ENCODE results near the gene NDST3. TPM values are rescaled to one million over a fixed set of nuclear protein-coding genes. Genes with fewer than 3 reads are reported as not detected.
A peak's percentile ranks its signal among the peaks of the same experiment; 100 is the strongest.

The NDST3 gene
- polyA plus RNA-seq, 2 of the 4 experiments (the other 2 are of a cell fraction): not detected

GRCh38 chr4:118032691-118033090, 1.6 kb upstream of the NDST3 start:
- no peaks in the 10 kb centered on the region for H3K9me3 ChIP-seq
- DNase-seq (ENCODE audit: low read depth in 1 of 2, low spot score in 1 of 2) (peak in 1 of 2 experiments; percentile 3), FAIRE-seq (no peak), ATAC-seq (peak in 1 of 2 experiments; percentile 37; a peak in 1 of 6 replicates)
- ChIA-PET POLR2A (no interaction called here), CTCF (no interaction called here)
- H3K4me2 ChIP-seq: peak overlapping the region; percentile 96
- TF ChIP-seq, protein P1, sequence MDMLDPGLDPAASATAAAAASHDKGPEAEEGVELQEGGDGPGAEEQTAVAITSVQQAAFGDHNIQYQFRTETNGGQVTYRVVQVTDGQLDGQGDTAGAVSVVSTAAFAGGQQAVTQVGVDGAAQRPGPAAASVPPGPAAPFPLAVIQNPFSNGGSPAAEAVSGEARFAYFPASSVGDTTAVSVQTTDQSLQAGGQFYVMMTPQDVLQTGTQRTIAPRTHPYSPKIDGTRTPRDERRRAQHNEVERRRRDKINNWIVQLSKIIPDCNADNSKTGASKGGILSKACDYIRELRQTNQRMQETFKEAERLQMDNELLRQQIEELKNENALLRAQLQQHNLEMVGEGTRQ (IDR thresholded peaks at IDR 0.05): no peak
- no peak for TF ChIP-seq HDAC2 (IDR thresholded peaks at IDR 0.05)
- TF ChIP-seq BCL3 (IDR thresholded peaks at IDR 0.05): no peak
- TF ChIP-seq REST (IDR thresholded peaks at IDR 0.05): no peak
- no peak for TF ChIP-seq ATOH8 (CRISPR knock-in tag; IDR thresholded peaks at IDR 0.05; ENCODE audit: low read depth)
- TF ChIP-seq FOSL2 (IDR thresholded peaks at IDR 0.05): no peak
- no peak for TF ChIP-seq FOSL2 (CRISPR knock-in tag; IDR thresholded peaks at IDR 0.05)
- TF ChIP-seq NR3C1 (IDR thresholded peaks at IDR 0.05): no peak
- TF ChIP-seq ZC3H11A (IDR thresholded peaks at IDR 0.05): no peak
- no peak for TF ChIP-seq NFE2L2 (conservative IDR thresholded peaks at IDR 0.05; ENCODE audit: low read length)
- no peak for TF ChIP-seq ESRRA (IDR thresholded peaks at IDR 0.05; ENCODE audit: borderline replicate concordance, low read length)
- TF ChIP-seq HEYL (CRISPR knock-in tag; IDR thresholded peaks at IDR 0.05): no peak
- TF ChIP-seq SREBF2 (IDR thresholded peaks at IDR 0.05): no peak
- TF ChIP-seq JUN (IDR thresholded peaks at IDR 0.05): no peak
- TF ChIP-seq CEBPB (IDR thresholded peaks at IDR 0.05): no peak
- TF ChIP-seq EHMT2 (IDR thresholded peaks at IDR 0.05; ENCODE audit: low read depth): no peak
- H3K4me3 ChIP-seq: no peak overlapping the region
- no peaks in the 10 kb centered on the region for H3K4me1 ChIP-seq
- 37% methylated on average over 2 of the region's 2 CpGs for WGBS (ENCODE audit: missing lambda C conversion rate)
- no peak overlapping the region for H3K27ac ChIP-seq

- TF ChIP-seq KDM1A (IDR thresholded peaks at IDR 0.05; ENCODE audit: low read depth) (no peak), ZNF302 (CRISPR knock-in tag; IDR thresholded peaks at IDR 0.05) (no peak), RCOR1 (IDR thresholded peaks at IDR 0.05; ENCODE audit: low read depth, low read length) (no peak), ZFP36 (IDR thresholded peaks at IDR 0.05; ENCODE audit: borderline replicate concordance, partially characterized antibody) (no peak), CEBPB (IDR thresholded peaks at IDR 0.05) (no peak), MAFK (IDR thresholded peaks at IDR 0.05; ENCODE audit: partially characterized antibody) (no peak), MAZ (IDR thresholded peaks at IDR 0.05; ENCODE audit: borderline replicate concordance, low read depth, low read length) (no peak), HOXB5 (CRISPR knock-in tag; IDR thresholded peaks at IDR 0.05) (no peak), NPAS2 (CRISPR knock-in tag; IDR thresholded peaks at IDR 0.05; ENCODE audit: borderline replicate concordance) (no peak), PHF8 (IDR thresholded peaks at IDR 0.05; ENCODE audit: borderline replicate concordance, low read depth) (no peak)
- TF ChIP-seq, protein P2, sequence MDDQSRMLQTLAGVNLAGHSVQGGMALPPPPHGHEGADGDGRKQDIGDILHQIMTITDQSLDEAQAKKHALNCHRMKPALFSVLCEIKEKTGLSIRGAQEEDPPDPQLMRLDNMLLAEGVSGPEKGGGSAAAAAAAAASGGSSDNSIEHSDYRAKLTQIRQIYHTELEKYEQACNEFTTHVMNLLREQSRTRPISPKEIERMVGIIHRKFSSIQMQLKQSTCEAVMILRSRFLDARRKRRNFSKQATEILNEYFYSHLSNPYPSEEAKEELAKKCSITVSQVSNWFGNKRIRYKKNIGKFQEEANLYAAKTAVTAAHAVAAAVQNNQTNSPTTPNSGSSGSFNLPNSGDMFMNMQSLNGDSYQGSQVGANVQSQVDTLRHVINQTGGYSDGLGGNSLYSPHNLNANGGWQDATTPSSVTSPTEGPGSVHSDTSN (IDR thresholded peaks at IDR 0.05): no peak
- Histone ChIP-seq H3K4me2 (peak overlapping the region; percentile 96), H3K9me3 (no peaks in the 10 kb centered on the region), H3K4me1 (no peaks in the 10 kb centered on the region), H3K4me3 (peak overlapping the region; percentile 50), H3K27ac (peak overlapping the region; percentile 30 to 66; a peak in 2 of 6 replicates)
- DNase-seq (ENCODE audit: low read depth in 1 of 2, low spot score in 1 of 2) (peak; percentile 11 to 15), ATAC-seq (peak; percentile 84 to 85), FAIRE-seq (no peak)
- ChIA-PET CTCF (interaction anchor here (1.2 to 1.4 kb wide), 3 partner anchors 18 to 1854 kb away, joined by 3 read pairs; no protein-coding TSS in a partner anchor), POLR2A (no interaction called here)
- 5% methylated on average over 10 of the region's 100 CpGs for WGBS (ENCODE audit: missing lambda C conversion rate)
These were observed 886 bp upstream of the NDST3 start for GRCh38 chr4:118033148-118034052.

All from A549 (cell line).